OCI-M1 (cell line): ENCODE results near the gene HAAO.
"Not testable (repeated sequence)": the region's sequence is repeated elsewhere in the genome, so short reads cannot be mapped to it uniquely, and the experiment has no call there.

Experiments
- DNase-seq: peaks from one replicate; lab custom pipeline; 2025; lab: John Stamatoyannopoulos, UW

Gene HAAO

GRCh38 chr2:42747422-42747821 is 45.0 kb downstream of the HAAO start:
- no peak for DNase-seq

DNA sequence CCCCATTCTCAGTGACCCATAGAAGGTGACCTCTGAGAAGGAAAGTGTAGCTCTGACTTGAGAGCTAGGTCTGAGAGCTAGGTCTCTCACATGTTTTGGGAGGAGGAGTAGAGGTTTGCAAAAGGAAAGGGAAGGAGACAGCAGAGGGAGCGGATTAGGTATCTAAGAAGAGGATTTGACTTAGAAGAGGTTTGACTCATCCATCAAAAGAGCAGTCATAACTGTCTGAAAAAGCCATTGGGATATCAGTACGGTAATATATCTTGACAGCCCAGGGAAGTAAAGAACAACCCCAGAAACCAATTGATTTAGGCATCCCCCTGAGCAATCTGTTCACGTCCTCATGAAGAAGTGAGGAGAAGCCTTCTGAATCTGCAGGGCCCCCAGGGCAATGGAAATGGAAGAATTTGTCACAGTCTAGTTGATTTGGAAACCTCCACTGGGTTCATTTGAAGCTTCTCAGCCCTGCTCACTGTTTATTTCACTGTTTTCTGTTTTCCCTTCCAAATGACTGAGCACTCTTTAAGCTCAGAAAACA is 47.8 kb downstream of the HAAO start:
- no peak for DNase-seq

DNA sequence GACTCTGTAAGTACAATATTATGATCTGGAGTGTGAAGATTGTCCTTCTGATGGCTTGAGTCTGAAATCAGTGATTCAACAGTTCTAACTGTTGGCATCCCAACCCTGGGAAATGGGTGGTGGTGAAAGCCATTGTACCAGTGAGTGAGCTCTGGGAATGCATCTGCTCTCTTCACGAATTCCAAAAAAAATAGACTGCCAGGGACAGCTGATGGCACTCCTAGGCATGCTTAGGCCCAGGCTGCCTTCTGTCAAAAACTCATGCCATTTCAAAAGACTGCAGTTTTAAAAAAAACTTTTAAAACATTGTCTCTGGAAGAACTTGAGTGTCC is 48.8 kb downstream of the HAAO start:
- DNase-seq = no peak

GRCh38 chr2:42742740-42743658 is 49.4 kb downstream of the HAAO start:
- no peak for DNase-seq

DNA sequence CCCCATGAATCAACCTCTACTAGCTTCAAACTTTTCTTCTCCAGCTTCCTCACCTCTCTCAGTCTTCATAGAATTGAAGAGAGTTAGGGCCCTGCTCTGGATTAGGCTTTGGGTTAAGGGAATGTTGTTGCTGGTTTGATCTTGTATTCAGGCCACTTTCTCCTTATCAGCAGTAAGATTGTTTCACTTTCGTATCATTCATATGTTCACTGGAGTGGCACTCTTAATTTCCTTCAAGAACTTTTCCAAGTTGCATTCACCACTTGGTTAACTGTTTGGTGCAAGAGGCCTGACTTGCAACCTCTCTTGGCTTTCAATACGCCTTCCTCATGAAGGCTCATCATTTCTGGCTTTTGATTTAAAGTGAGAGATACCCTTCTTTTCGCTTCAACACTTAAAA is 51.2 kb downstream of the HAAO start:
- peak; percentile 44 for DNase-seq

GRCh38 chr2:42736598-42737322 is 55.6 kb downstream of the HAAO start:
- no peak for DNase-seq

GRCh38 chr2:42733852-42734251 is 58.5 kb downstream of the HAAO start:
- DNase-seq = no peak

GRCh38 chr2:42731316-42731715 is 61.1 kb downstream of the HAAO start:
- not testable (repeated sequence) for DNase-seq

DNA sequence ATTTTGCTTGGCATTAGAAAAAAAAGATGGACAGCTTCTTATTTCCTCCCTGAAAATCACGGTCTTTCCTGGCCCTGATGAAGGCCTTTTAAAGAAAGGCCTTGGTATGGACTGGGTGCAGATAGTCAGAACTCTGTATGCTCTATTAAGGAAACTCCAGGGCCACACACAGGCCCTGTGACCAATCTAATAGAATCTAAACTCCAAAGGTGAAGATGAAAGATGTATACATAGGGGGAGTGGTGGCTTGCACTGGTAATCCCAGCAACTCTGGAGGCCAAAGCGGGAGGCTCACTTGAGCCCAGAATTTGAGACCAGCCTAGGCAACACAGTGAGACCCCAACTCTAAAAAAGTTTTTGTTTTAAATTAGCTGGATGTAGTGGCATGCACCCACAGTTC is 65.7 kb downstream of the HAAO start:
- no peak for DNase-seq

GRCh38 chr2:42725657-42726056 is 66.7 kb downstream of the HAAO start:
- no peak for DNase-seq

DNA sequence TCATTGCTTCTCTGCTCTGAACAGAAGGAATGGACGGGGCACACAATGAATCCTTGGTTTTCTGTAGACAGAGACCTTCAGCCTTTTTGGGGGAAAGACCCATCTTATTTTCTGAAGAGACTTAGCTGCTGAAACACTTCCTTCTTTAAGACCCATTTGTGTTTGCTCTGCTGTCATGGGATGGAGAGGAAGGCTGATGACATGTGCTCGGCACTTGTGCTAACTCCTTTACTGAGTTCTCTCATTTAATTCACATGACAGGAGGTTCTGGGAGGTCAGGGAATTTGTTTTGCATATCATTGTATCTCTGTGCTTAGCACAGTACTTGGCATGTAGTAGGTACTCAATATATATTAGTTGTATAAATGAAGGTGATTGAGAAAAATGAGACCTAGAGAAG is 67.5 kb downstream of the HAAO start:
- DNase-seq = no peak

GRCh38 chr2:42723465-42723864 is 68.9 kb downstream of the HAAO start:
- DNase-seq = no peak

GRCh38 chr2:42722320-42723190 is 69.8 kb downstream of the HAAO start:
- peak; percentile 82 for DNase-seq

DNA sequence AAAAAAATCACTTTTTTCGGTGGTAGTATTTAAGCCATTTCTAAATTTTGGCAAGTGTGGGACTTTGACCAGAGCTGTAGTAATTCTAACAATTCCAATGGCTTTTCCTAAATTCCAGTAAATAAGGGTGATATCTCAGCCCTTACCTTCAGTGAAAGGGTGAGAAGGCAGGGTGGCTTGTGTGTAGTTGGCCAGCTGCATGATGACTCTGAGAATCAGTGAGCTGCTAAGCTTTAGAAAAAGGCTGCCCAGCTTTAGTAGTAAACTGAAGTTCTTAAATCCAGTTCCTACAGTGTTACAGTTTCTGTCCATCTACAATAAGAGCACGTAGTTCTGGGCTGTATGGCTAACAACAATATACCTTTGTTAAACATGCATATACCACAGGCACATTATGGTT is 70.5 kb downstream of the HAAO start:
- no peak for DNase-seq
